ENCODE measurements around the gene IP6K3.

- TF ChIP-seq CTCF (IDR thresholded peaks at IDR 0.05): no peak
- TF ChIP-seq POLR2A (IDR thresholded peaks at IDR 0.05): no peak
Observed at GRCh38 chr6:33727932-33728331, 18.8 kb downstream of the IP6K3 start.
